Measurements from ENCODE around the gene SLC6A3. TPM values are rescaled to one million over a fixed set of nuclear protein-coding genes. Genes with fewer than 3 reads are reported as not detected.

SLC6A3 gene
- not detected in 2 replicates for polyA plus RNA-seq (2011; rRNA removed)
- not detected in 2 replicates for polyA minus RNA-seq (2011; rRNA and poly(A)+ RNA removed)

GRCh38 chr5:1445313-1445688 is at the start of gene SLC6A3:
SLC6A3 (minus strand) TSS chr5:1445440; CDS start chr5:1443197, 2,243 bp downstream.
- POLR2A ChIA-PET, result no interaction called here
- TF ChIP-seq, protein P1, sequence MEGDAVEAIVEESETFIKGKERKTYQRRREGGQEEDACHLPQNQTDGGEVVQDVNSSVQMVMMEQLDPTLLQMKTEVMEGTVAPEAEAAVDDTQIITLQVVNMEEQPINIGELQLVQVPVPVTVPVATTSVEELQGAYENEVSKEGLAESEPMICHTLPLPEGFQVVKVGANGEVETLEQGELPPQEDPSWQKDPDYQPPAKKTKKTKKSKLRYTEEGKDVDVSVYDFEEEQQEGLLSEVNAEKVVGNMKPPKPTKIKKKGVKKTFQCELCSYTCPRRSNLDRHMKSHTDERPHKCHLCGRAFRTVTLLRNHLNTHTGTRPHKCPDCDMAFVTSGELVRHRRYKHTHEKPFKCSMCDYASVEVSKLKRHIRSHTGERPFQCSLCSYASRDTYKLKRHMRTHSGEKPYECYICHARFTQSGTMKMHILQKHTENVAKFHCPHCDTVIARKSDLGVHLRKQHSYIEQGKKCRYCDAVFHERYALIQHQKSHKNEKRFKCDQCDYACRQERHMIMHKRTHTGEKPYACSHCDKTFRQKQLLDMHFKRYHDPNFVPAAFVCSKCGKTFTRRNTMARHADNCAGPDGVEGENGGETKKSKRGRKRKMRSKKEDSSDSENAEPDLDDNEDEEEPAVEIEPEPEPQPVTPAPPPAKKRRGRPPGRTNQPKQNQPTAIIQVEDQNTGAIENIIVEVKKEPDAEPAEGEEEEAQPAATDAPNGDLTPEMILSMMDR (IDR thresholded peaks at IDR 0.05; ENCODE audit: low read depth, low read length), result no peak
- CTCF ChIA-PET, result no interaction called here
- Histone ChIP-seq H3K27ac (ENCODE audit: low read depth, low read length) (no peak within 1 kb of the TSS), H3K9me3 (ENCODE audit: control insufficient read depth, insufficient read depth, low read length) (peaks cover 10% of the 10 kb centered on the region; the same call in 1 of the 2 replicates), H3K27me3 (ENCODE audit: control insufficient read depth, insufficient read depth, low read length) (peaks cover 70% of the 10 kb centered on the region), H3K4me3 (ENCODE audit: low read depth, low read length) (no peak within 1 kb of the TSS)
- no peak for DNase-seq (ENCODE audit: low read depth, low spot score)

DNA sequence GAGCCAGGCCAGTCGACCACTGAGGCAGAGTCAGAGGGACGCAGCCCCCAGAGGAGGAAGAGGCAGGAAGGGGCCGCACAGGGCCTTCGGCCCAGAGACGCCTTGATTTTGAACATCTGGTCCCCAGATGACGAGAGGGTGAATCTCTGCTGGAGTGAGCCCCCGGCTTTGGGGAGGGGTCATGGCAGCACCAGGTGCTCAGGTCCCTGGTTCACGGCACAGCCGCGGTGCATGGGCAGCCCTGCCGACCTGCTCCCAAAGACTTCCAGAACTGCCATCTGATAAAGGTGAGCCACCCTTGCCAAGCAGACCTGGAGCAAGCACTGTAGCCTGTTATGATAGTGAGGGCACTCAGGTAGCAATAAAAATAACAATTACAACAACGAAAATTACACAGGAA is 48.7 kb upstream of the SLC6A3 start:
- no peak overlapping the region for H3K27ac ChIP-seq (ENCODE audit: low read depth, low read length)
- CTCF ChIA-PET, result no interaction called here
- DNase-seq (ENCODE audit: low read depth, low spot score), result no peak
- H3K27me3 ChIP-seq (ENCODE audit: control insufficient read depth, insufficient read depth, low read length), result no peaks in the 10 kb centered on the region
- H3K9me3 ChIP-seq (ENCODE audit: control insufficient read depth, insufficient read depth, low read length), result no peaks in the 10 kb centered on the region
- TF ChIP-seq, protein P1 (IDR thresholded peaks at IDR 0.05; ENCODE audit: low read depth, low read length), result no peak
- POLR2A ChIA-PET, result no interaction called here
- H3K4me3 ChIP-seq (ENCODE audit: low read depth, low read length), result no peak overlapping the region

GRCh38 chr5:1493413-1493812 is 48.2 kb upstream of the SLC6A3 start:
- ChIA-PET POLR2A (no interaction called here), CTCF (no interaction called here)
- Histone ChIP-seq H3K4me3 (ENCODE audit: low read depth, low read length) (no peak overlapping the region), H3K27ac (ENCODE audit: low read depth, low read length) (no peak overlapping the region), H3K27me3 (ENCODE audit: control insufficient read depth, insufficient read depth, low read length) (no peaks in the 10 kb centered on the region), H3K9me3 (ENCODE audit: control insufficient read depth, insufficient read depth, low read length) (no peaks in the 10 kb centered on the region)
- TF ChIP-seq, protein P1 (IDR thresholded peaks at IDR 0.05; ENCODE audit: low read depth, low read length), result no peak
- DNase-seq (ENCODE audit: low read depth, low spot score), result no peak

GRCh38 chr5:1492757-1493156 is 47.5 kb upstream of the SLC6A3 start:
- ChIA-PET POLR2A (no interaction called here), CTCF (no interaction called here)

GRCh38 chr5:1490376-1490775 is 45.1 kb upstream of the SLC6A3 start:
- ChIA-PET POLR2A (no interaction called here), CTCF (interaction anchor here (0.8 to 2.6 kb wide), 2 partner anchors 11 to 22 kb away, joined by 3 to 17 read pairs; no protein-coding TSS in a partner anchor)
- Histone ChIP-seq H3K27ac (ENCODE audit: low read depth, low read length) (no peak overlapping the region), H3K27me3 (ENCODE audit: control insufficient read depth, insufficient read depth, low read length) (no peaks in the 10 kb centered on the region), H3K9me3 (ENCODE audit: control insufficient read depth, insufficient read depth, low read length) (no peaks in the 10 kb centered on the region), H3K4me3 (ENCODE audit: low read depth, low read length) (no peak overlapping the region)
- TF ChIP-seq, protein P1 (IDR thresholded peaks at IDR 0.05; ENCODE audit: low read depth, low read length), result no peak
- DNase-seq (ENCODE audit: low read depth, low spot score), result no peak

More at GRCh38 chr5:1492757-1493156, 47.5 kb upstream of the SLC6A3 start:
- no peak for DNase-seq (ENCODE audit: low read depth, low spot score)
- Histone ChIP-seq H3K9me3 (ENCODE audit: control insufficient read depth, insufficient read depth, low read length) (no peaks in the 10 kb centered on the region), H3K4me3 (ENCODE audit: low read depth, low read length) (no peak overlapping the region), H3K27ac (ENCODE audit: low read depth, low read length) (no peak overlapping the region), H3K27me3 (ENCODE audit: control insufficient read depth, insufficient read depth, low read length) (no peaks in the 10 kb centered on the region)
- TF ChIP-seq, protein P1 (IDR thresholded peaks at IDR 0.05; ENCODE audit: low read depth, low read length), result no peak

Measured in AG04450 (cell line).